WTC11 (cell line): ENCODE measurements around the gene IPO11. TPM values are rescaled to one million over a fixed set of nuclear protein-coding genes. Genes with fewer than 3 reads are reported as not detected.

Source experiments
- ATAC-seq: fragments of 200-7000 bp; cut with Tn5 transposase; 2 replicates; pipeline ENCODE4 v1.10.0; 2021; ENCODE audit warnings: mild to moderate bottlenecking, moderate library complexity
- CTCF ChIA-PET: fragments of 300-600 bp; sonication (Branson Sonifier 250); formaldehyde crosslinking; loops from one replicate; lab custom pipeline; 2021; ENCODE audit warnings: antibody characterized with exemption; lab: Charles Lee
- POLR2A ChIA-PET: fragments of 350-600 bp; sonication (Branson Sonifier 250); formaldehyde crosslinking; loops from one replicate; lab custom pipeline; 2021; ENCODE audit warnings: antibody characterized with exemption; lab: Charles Lee
- DNase-seq: peaks from one replicate; pipeline ENCODE4 v3.0.0; 2021; ENCODE audit warnings: low spot score
- H3K27ac Mint-ChIP-seq: 2 replicates; pipeline ENCODE4 v1.8.0; 2021; ENCODE audit warnings: mixed read lengths
- H3K27me3 Mint-ChIP-seq: 2 replicates; pipeline ENCODE4 v1.8.0; 2021; ENCODE audit warnings: low read depth, mild to moderate bottlenecking, moderate library complexity, mixed read lengths
- H3K36me3 Mint-ChIP-seq: 2 replicates; pipeline ENCODE4 v1.8.0; 2021; ENCODE audit warnings: mixed read lengths
- H3K4me1 Mint-ChIP-seq: 2 replicates; pipeline ENCODE4 v1.8.0; 2022; ENCODE audit warnings: mixed read lengths
- H3K4me3 Mint-ChIP-seq: 2 replicates; pipeline ENCODE4 v1.8.0; 2021; ENCODE audit warnings: mild to moderate bottlenecking, moderate library complexity, mixed read lengths
- H3K9me3 Mint-ChIP-seq: 2 replicates; pipeline ENCODE4 v1.8.0; 2021; ENCODE audit warnings: mixed read lengths
- AR ChIP-seq: fragments of 250-450 bp; sonication (Bioruptor Pico); IDR thresholded peaks from 2 replicates; pipeline ENCODE4 v1.9.0; 2021; ENCODE audit warnings: mild to moderate bottlenecking
- ATF1 ChIP-seq: sonication (generic); formaldehyde crosslinking; IDR thresholded peaks from 2 replicates; pipeline ENCODE4 v1.8.1; 2023; ENCODE audit warnings: mild to moderate bottlenecking, moderate library complexity, missing genetic modification reagents
- ATF2 ChIP-seq: sonication (generic); formaldehyde crosslinking; IDR thresholded peaks from 2 replicates; pipeline ENCODE4 v1.8.1; 2022; ENCODE audit warnings: low read depth, missing genetic modification reagents, borderline replicate concordance
- CTCF ChIP-seq: fragments of 200-600 bp; IDR thresholded peaks from 2 replicates; pipeline ENCODE4 v1.8.0; 2022; ENCODE audit warnings: antibody characterized with exemption
- E2F1 ChIP-seq: sonication (generic); formaldehyde crosslinking; IDR thresholded peaks from 2 replicates; pipeline ENCODE4 v1.8.0; 2022; ENCODE audit warnings: mild to moderate bottlenecking, missing genetic modification reagents
- FOXJ3 ChIP-seq: sonication (generic); formaldehyde crosslinking; IDR thresholded peaks from 2 replicates; pipeline ENCODE4 v1.9.0; 2021; ENCODE audit warnings: missing genetic modification reagents, mild to moderate bottlenecking, borderline replicate concordance
- GTF2I ChIP-seq: fragments of 250-450 bp; sonication (Bioruptor Pico); conservative IDR thresholded peaks from 2 replicates; pipeline ENCODE4 v1.4.0; 2021; ENCODE audit warnings: mild to moderate bottlenecking
- MAX ChIP-seq: sonication (generic); formaldehyde crosslinking; IDR thresholded peaks from 2 replicates; pipeline ENCODE4 v1.8.0; 2022; ENCODE audit warnings: mild to moderate bottlenecking, missing genetic modification reagents
- NFATC4 ChIP-seq: fragments of 250-450 bp; sonication (Bioruptor Pico); IDR thresholded peaks from 2 replicates; pipeline ENCODE4 v1.9.0; 2021; ENCODE audit warnings: mild to moderate bottlenecking
- NFYB ChIP-seq: sonication (generic); formaldehyde crosslinking; conservative IDR thresholded peaks from 2 replicates; pipeline ENCODE4 v1.8.0; 2022; ENCODE audit warnings: low read depth, missing genetic modification reagents
- NR1H2 ChIP-seq: sonication (generic); formaldehyde crosslinking; IDR thresholded peaks from 2 replicates; pipeline ENCODE4 v1.9.0; 2021; ENCODE audit warnings: mild to moderate bottlenecking, moderate library complexity, missing genetic modification reagents
- SOX15 ChIP-seq: fragments of 250-450 bp; sonication (Bioruptor Pico); IDR thresholded peaks from 2 replicates; pipeline ENCODE4 v1.9.0; 2021; ENCODE audit warnings: mild to moderate bottlenecking
- USF2 ChIP-seq: sonication (generic); formaldehyde crosslinking; IDR thresholded peaks from 2 replicates; pipeline ENCODE4 v1.8.1; 2023; ENCODE audit warnings: mild to moderate bottlenecking, missing genetic modification reagents, moderate library complexity
- ZNF425 ChIP-seq: fragments of 250-450 bp; sonication (Bioruptor Pico); conservative IDR thresholded peaks from 2 replicates; pipeline ENCODE4 v1.9.0; 2021; ENCODE audit warnings: mild to moderate bottlenecking
- total RNA-seq: library from RNA; stranded (reverse); gene quantifications from 3 replicates; pipeline ENCODE4 v1.2.3, GENCODE V29; 2021

Gene IPO11
- total RNA-seq, 1 experiment from 2014 or later: 61.9 TPM

GRCh38 chr5:62643556-62644451 is 231.2 kb downstream of the IPO11 start:
- H3K27ac Mint-ChIP-seq: no peak overlapping the region
- CTCF ChIA-PET: no interaction called here
- H3K27me3 Mint-ChIP-seq: no peaks in the 10 kb centered on the region
- POLR2A ChIA-PET: no interaction called here
- H3K9me3 Mint-ChIP-seq: peaks cover 4% of the 10 kb centered on the region
- peaks cover 32% of the 10 kb centered on the region for H3K4me1 Mint-ChIP-seq
- peaks cover 4% of the 10 kb centered on the region for H3K36me3 Mint-ChIP-seq
- no peak for TF ChIP-seq CTCF
- H3K4me3 Mint-ChIP-seq: no peak overlapping the region
- ATAC-seq (no peak), DNase-seq (no peak)

- no peak for DNase-seq
- H3K27me3 Mint-ChIP-seq: no peaks in the 10 kb centered on the region
- ChIA-PET CTCF (no interaction called here), POLR2A (interaction anchor here (0.6 kb wide), 1 partner anchor 12 kb away, joined by 3 read pairs; no protein-coding TSS in a partner anchor)
- H3K27ac Mint-ChIP-seq: no peak overlapping the region
- peaks cover 33% of the 10 kb centered on the region for H3K4me1 Mint-ChIP-seq
- no peaks in the 10 kb centered on the region for H3K36me3 Mint-ChIP-seq
- ATAC-seq: no peak
- H3K4me3 Mint-ChIP-seq: no peak overlapping the region
- no peak for TF ChIP-seq ZNF425 (CRISPR knock-in tag)
- TF ChIP-seq AR (CRISPR knock-in tag): no peak
- TF ChIP-seq ATF1 (CRISPR knock-in tag): no peak
- no peak for TF ChIP-seq ATF2 (CRISPR knock-in tag)
- TF ChIP-seq MAX (CRISPR knock-in tag): no peak
- no peak for TF ChIP-seq NFATC4 (CRISPR knock-in tag)
- no peak for TF ChIP-seq NR1H2 (CRISPR knock-in tag)
- TF ChIP-seq FOXJ3 (CRISPR knock-in tag): no peak
- no peak for TF ChIP-seq NFYB (CRISPR knock-in tag)
- TF ChIP-seq GTF2I: no peak
- TF ChIP-seq E2F1 (CRISPR knock-in tag): no peak
- no peak for TF ChIP-seq SOX15
- no peak for TF ChIP-seq USF2
- no peaks in the 10 kb centered on the region for H3K9me3 Mint-ChIP-seq
These were observed 232.7 kb downstream of the IPO11 start for GRCh38 chr5:62645223-62645622.
